WTC11 (cell line): ENCODE results near the gene NECAB2.

ENCODE experiments used
- CTCF ChIP-seq: fragments of 200-600 bp; IDR thresholded peaks from 2 replicates; pipeline ENCODE4 v1.8.0; 2022; ENCODE audit warnings: antibody characterized with exemption
- FOXP1 ChIP-seq: sonication (generic); formaldehyde crosslinking; IDR thresholded peaks from 2 replicates; pipeline ENCODE4 v1.8.0; 2022; ENCODE audit warnings: missing genetic modification reagents, mild to moderate bottlenecking, moderate library complexity, borderline replicate concordance
- NFYB ChIP-seq: sonication (generic); formaldehyde crosslinking; conservative IDR thresholded peaks from 2 replicates; pipeline ENCODE4 v1.8.0; 2022; ENCODE audit warnings: low read depth, missing genetic modification reagents
- ZNF423 ChIP-seq: fragments of 250-450 bp; sonication (Bioruptor Pico); IDR thresholded peaks from 2 replicates; pipeline ENCODE4 v2.1.2; 2022; ENCODE audit warnings: mild to moderate bottlenecking, moderate library complexity

GRCh38 chr16:84031556-84031955, 63.5 kb downstream of the NECAB2 start:
- TF ChIP-seq CTCF: no peak
- TF ChIP-seq FOXP1 (CRISPR knock-in tag): no peak
- no peak for TF ChIP-seq ZNF423 (CRISPR knock-in tag)
- no peak for TF ChIP-seq NFYB
